Activated CD4-positive, alpha-beta T cell treated with anti-CD3 and anti-CD28 coated beads, Interleukin-2, amount 50 U/mL, for 16 hours (primary cell): ENCODE results near the gene MKNK1.
"Not testable (repeated sequence)": the region's sequence is repeated elsewhere in the genome, so short reads cannot be mapped to it uniquely, and the experiment has no call there.

Experiments
- DNase-seq: peaks from one replicate; pipeline ENCODE4 v3.0.0-alpha.2; 2020

Gene MKNK1

GRCh38 chr1:46603858-46604549 is at the start of gene MKNK1:
MKNK1 (minus strand) TSS chr1:46604268; CDS start chr1:46583327, 20,941 bp downstream.
- peak; percentile 98 for DNase-seq

- DNase-seq, result no peak
Measured at GRCh38 chr1:46653405-46653958, 49.4 kb upstream of the MKNK1 start.

GRCh38 chr1:46652321-46653100 is 48.4 kb upstream of the MKNK1 start:
- no peak for DNase-seq

DNA sequence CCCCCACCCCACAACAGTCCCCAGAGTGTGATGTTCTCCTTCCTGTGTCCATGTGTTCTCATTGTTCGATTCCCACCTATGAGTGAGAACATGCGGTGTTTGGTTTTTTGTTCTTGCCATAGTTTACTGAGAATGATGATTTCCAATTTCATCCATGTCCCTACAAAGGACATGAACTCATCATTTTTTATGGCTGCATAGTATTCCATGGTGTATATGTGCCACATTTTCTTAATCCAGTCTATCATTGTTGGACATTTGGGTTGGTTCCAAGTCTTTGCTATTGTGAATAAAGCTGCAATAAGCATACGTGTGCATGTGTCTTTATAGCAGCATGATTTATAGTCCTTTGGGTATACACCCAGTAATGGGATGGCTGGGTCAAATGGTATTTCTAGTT is 47.1 kb upstream of the MKNK1 start:
- DNase-seq, result not testable (repeated sequence)

DNA sequence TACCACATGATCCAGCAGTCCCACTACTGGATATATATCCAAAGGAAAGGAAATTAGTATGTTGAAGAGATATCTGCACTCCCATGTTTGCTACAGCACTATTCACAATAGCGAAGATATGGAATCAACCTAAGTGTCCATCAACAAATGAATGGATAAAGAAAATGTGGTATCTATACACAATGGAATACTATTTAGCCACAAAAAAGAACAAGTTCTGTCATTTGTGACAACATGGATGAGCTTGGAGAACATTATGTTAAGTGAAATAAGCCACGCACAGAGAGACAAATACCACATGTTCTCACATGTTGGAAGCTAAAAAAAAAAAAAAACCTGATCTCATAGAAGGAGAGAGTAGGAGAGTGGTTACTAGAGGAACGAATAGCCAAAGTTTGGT is 46.4 kb upstream of the MKNK1 start:
- no peak for DNase-seq

DNA sequence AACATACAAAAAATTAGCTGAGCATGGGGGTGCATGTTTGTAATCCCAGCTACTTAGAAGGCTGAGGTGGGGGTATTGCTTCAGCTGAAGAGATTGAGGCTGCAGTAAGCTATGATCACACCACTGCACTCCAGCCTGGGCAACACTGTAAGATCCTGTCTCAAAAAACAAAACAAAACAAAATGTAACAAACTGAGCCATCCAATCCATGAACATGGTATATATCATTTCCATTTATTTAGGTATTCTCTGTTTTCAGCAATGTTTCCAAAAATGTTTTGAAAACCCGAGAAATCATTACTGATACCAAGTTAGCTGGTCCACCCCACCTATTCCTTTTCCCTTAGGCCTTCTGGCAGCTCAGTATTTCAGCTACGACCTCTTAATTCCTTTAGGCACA is 45.7 kb upstream of the MKNK1 start:
- DNase-seq, result no peak

DNA sequence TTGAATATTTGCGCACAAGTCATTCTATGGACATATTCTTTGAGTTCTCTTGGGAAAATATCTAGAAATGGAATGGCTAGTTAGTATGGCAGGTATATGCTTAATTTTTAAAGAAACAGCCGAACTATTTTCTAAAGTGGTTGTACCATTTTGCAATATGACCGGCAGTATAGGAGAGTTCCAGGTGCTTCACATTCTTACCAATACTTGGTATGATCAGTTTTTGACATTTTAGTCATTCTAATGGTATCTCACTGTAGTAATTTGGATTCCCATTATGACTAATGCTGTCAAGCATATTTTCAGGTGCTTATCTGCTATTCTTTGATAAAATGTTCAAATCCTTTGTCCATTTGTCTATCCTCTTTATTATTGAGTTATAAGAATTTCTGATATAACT is 43.5 kb upstream of the MKNK1 start:
- DNase-seq, result no peak

GRCh38 chr1:46646844-46647243 is 42.8 kb upstream of the MKNK1 start:
- DNase-seq, result no peak

DNA sequence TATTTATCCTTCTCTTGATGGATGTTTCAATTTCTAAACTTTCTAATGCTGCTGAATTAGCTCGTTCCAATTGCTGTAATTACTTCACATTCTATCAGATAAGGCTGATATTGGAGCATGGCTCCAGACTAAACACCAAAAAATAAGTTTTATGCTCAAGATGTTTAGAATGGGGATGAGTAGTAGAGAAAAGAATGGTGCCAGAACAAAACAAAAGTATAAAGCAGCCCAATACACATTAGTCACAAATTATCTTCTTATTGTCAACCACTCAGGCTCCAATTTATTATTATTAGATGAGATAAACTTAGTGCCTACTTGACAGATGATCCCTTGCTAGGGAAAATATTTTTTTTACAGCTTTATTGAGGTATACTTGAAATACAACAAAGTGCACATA is 42.3 kb upstream of the MKNK1 start:
- no peak for DNase-seq

GRCh38 chr1:46645815-46646214 is 41.7 kb upstream of the MKNK1 start:
- no peak for DNase-seq

DNA sequence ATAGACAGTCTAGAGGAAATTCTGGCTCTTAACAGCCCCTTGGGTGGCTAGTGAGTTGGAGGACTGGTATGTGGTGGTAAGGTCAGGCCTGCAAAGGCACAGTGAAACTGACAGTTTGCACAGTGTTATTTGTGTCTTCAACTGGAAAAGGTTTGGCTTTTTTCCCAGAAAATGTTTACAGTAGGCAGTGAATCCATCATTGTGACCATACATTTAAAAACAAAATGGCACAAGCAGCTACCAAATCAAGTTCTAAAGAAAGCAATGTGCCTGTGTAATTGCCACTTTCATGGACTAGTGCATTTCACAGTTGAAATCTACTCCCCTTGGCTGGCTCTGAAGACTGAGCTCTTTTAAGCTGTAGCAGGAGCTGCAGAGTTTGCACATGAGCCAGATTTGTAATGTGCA is 39.3 kb upstream of the MKNK1 start:
- no peak for DNase-seq

DNA sequence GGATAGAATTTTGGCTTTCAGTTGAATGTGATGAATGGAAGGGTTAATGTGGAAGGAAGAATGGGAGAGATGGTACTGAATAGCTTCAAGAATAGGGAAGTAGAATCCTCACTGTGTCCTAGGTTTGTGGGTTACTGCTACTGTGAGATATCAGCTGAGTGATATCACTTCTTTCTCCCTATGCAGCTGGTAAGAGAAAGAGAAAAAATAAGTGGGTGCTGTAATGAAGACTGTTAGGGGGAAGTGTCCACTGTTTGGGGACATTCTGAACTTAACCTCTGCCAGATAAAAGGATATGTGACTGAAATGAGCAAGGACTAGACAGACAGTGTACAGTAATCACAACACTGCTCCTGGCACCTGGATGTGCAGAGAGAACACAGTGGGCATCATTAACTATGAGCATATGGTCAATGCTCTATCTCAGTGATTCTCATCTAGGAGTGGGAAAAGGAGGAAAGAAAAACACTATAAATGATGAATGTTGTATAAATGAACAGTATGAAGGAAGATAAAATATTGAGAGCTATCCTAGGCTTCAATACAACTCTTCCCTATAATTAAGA is 38.1 kb upstream of the MKNK1 start:
- no peak for DNase-seq

- DNase-seq, result no peak
Measured at GRCh38 chr1:46639547-46639946, 35.5 kb upstream of the MKNK1 start.

DNA sequence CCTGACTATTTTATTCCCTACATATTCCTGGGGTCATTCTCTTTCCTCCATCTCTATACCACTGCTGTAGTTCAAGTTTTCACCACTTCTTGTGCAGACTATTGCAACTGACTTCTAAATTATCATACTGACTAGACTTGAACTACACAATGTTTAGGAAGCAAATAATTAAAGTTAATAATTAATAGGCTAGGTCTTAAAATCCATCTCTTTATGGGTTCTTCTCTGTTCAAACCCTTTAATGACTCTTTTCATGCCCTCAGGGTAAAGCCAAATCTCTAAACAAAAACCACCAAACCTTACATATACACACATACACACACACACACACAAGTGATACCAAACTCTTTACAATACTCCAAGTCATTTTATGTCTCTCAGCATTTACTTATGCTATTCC is 34.9 kb upstream of the MKNK1 start:
- no peak for DNase-seq

- DNase-seq, result no peak
Measured at GRCh38 chr1:46637444-46638083, 33.5 kb upstream of the MKNK1 start.

GRCh38 chr1:46635205-46635604 is 31.1 kb upstream of the MKNK1 start:
- no peak for DNase-seq

DNA sequence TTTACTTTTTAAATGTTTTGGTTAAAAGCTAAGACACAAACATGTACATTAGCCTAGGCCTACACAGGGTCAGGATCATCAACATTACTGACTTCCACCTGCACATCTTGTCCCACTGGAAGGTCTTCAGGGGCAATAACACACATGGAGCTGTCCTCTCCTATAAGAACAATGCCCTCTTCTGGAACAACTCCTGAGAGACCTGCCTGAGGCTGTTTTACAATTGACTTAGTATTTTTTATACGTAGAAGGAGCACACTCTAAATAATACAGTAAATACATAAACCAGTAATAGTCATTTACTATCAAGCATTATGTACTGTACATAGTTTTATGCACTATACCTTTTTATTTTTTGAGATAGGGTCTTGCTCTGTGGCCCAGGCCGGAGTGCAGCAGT is 26.7 kb upstream of the MKNK1 start:
- no peak for DNase-seq

GRCh38 chr1:46623743-46624644 is 19.9 kb upstream of the MKNK1 start:
- DNase-seq, result no peak

DNA sequence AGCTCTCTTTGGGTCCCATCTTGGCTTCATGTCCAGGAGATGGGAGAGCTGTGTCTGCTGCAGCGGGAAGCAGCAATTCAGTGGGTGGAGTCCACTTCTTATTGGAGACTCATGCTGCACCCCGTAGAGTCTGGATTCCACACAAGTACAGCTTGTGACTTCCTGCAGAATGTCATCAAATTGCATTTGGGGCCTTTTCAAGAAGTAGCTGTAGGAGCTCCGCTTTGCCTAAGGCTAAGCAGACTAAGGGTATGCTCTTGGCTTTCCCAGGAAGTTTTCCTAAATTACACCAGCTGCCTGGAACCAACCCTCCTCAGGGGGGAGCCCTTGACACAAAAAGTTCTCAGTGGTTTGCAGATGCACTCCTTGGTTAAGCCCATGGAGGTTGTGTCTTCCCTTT is 18.3 kb upstream of the MKNK1 start:
- DNase-seq, result no peak

DNA sequence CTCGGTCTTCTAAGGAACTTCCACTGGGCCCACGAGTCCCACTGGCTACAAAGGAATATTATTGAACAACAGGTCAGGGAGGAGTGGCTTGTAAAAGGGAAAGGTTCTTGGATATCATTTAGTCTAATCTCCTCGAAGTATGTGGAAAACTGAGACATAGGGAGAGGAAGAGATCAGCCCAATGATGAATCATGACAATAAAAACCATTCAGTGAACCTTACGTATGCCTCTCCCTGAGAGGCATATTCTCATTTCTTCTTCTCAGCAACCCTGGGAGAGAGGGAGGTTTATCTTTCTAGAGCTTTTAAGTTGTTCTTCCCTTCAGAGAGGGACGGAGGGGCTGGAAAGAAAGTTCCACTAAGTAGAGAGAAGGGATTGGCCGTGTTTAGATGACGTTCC is 17.9 kb upstream of the MKNK1 start:
- DNase-seq, result no peak

GRCh38 chr1:46619656-46620258 is 15.7 kb upstream of the MKNK1 start:
- no peak for DNase-seq
